HuH-7 (cell line): ENCODE data around the gene LMTK2.
A peak's percentile ranks its signal among the peaks of the same experiment; 100 is the strongest.

Source experiments
- DNase-seq: peaks from one replicate; pipeline ENCODE4 v3.0.0; 2011; ENCODE audit warnings: low spot score

Gene LMTK2

DNA sequence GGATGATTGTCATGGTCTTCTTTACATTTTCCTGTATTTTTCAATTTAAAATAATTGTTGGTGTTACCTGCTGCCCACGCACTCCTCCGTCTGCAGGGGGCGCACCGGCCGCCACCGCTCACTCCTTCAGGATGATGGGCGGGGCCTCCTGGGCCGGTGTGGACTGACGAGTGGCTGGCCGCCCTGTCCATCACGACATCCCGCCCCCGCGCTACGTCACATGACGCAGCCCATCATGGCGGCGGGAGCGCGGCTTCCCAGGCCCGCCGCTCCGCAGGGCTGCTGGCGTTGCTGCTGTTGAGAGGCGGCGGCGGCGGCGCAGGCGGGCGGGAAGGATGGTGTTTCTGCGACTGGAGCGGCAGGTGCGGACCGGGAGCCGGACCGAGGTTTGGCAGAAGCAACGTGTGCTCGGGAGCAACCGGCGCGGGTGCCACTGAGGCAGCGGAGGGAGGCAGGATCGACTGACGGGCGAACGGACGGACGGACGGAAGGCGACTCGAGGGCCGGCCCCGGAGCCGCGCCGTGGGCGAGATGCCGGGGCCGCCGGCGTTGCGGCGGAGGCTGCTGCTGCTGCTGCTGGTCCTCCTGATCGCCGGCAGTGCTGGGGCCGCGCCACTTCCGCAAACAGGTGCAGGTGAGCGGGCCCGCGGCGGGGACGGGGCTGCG lies at the start of gene LMTK2:
LMTK2 (plus strand) TSS at position 216 of the 666 bp plus-strand sequence; CDS start at position 532, 316 bp downstream.
- peak; percentile 83 for DNase-seq

DNA sequence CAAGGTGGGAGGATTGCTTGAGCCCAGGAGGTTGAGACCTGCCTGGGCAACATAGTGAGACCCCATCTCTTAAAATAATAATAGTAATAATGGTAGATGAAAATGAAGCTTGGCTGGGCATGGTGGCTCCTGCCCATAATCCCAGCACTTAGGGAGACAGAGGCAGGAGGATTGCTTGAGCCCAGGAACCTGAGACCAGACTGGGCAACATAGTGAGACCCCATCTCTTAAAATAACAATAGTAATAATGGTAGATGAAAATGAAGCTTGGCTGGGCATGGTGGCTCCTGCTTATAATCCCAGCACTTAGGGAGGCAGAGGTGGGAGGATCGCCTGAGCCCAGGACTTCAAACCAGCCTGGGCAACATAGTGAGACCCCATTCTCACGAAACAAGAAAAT lies 49.5 kb upstream of the LMTK2 start:
- DNase-seq, result no peak

DNA sequence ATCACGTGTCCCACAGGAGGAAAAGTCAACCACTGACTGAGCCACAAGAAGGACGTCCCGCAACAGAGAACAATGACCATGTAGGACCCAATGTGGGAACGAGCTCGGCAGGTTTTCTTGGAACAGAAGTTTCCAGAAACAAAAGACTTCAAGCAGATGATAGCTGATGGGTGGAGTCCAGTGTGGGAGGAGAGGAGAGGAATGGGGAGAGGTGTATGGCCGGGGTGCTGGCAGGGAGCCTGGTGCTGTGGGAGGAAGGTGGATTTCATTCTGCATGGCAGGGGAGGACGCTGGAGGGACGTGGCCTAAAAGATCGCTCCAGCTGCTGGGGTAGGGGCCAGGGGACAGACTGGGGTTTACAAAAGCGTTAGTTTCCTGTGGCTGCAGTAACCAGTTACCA lies 48.5 kb upstream of the LMTK2 start:
- DNase-seq, result no peak

GRCh38 chr7:98064233-98064632 lies 42.4 kb upstream of the LMTK2 start:
- DNase-seq, result no peak

DNA sequence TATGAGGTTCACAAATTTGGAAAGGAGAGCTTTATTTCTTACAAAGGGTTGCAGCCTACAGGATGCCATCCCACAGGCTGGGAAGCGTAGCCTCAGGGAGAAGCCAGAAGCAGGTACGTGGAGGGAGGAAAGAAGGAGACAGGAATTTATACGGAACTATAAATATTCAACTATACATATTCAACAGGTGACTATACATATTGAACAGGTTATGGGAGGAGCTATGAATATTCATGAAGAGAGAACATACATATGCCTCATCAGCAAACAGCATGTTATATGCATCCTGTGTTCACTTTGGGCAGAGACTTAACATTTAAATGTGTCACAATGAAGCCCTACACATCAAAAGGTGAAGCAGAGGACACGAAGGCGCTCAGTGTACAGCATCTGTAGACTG lies 40.5 kb upstream of the LMTK2 start:
- no peak for DNase-seq

DNA sequence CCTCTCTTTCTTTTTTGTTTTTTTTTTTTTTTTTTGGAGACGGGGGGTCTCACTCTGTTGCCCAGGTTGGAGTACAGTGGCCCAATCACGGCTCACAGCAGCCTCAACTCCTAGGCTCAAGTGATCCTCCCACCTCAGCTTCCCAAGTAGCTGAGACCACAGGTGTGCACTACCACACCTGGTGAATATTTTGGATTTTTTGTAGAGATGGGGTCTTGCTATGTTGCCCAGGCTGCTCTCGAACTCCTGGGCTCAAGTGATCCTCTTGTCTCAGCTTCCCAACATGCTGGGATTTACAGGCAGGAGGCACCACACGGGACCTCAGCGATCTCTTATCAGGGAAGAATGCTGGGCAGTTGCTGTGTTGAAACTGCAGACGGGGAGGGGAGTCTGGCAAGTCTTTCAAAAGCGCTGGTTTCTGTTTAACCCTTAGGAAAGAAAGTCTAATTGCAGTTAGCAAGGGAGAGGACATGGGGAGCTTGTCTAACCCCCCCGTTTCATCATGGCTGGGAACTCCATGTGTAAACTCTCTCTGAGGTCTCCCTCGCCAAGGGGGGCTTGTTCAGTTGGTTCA lies 39.6 kb upstream of the LMTK2 start:
- DNase-seq, result peak; percentile 37

DNA sequence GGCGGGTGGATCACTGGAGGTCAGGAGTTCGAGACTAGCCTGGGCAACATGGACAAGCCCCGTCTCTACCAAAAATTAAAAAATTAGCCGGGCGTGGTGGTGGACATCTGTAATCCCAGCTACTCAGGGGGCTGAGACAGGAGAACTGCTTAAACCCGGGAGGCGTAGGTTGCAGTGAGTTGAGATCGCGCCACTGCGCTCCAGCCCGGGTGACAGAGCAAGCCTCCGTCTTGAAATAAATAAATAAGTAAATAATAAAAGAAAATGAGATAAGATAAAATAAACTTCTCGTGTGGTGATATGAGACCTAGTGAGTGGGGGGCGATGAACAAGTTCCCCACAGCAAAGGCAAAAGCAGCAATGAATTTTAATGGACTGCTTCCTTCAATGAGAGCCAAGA lies 33.6 kb upstream of the LMTK2 start:
- no peak for DNase-seq

DNA sequence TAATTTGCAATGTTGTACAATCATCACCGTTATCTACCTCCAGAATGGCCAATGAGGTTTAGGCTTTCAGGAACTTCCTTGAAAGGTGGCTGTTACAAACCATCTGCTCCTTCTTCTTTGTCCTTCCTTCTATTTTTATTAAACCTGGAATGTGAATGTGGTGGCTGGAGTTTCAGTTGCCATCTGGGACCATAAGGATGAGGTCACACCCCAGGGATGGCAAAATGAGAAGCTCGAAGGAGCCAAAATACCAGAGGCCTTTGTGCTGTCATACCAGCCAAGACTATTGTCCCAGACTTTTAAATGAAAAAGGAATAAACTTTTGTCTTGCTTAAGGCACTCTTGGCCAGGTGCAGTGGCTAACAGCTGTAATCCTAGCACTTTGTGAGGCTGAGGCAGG lies 30.9 kb upstream of the LMTK2 start:
- DNase-seq, result no peak

- no peak for DNase-seq
Observed at GRCh38 chr7:98077762-98078161, 28.9 kb upstream of the LMTK2 start.

DNA sequence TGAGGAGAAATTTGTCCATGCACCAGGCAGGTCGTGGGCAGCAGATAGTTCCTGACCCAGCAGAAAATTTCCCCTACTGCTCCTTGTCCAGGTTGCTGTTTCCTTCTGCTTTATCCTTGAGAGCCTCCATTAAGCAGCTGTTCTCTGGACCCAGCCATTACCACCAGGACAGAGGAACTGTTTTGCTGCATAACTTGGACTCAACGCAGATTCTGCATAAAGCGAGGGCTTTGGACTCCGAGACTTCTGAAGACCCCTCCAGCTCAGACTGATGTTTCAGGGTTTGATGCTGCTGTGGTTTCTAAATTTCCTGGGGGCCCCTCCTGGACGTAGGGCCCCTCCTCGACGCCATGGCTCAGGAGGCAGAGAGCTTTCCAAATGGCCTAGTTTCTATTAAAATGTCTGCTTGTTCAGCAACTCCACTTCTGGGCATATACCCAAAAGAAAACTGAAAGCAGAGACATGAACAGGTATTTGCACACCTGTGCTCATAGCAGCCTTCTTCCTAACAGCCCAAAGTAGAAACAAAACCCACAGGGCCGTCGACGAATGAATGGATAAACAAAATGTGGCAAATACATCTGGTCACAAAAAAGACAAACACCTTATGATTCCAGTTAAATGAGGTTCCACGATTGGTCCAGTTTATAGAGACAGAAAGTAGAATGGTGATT lies 28.3 kb upstream of the LMTK2 start:
- no peak for DNase-seq

DNA sequence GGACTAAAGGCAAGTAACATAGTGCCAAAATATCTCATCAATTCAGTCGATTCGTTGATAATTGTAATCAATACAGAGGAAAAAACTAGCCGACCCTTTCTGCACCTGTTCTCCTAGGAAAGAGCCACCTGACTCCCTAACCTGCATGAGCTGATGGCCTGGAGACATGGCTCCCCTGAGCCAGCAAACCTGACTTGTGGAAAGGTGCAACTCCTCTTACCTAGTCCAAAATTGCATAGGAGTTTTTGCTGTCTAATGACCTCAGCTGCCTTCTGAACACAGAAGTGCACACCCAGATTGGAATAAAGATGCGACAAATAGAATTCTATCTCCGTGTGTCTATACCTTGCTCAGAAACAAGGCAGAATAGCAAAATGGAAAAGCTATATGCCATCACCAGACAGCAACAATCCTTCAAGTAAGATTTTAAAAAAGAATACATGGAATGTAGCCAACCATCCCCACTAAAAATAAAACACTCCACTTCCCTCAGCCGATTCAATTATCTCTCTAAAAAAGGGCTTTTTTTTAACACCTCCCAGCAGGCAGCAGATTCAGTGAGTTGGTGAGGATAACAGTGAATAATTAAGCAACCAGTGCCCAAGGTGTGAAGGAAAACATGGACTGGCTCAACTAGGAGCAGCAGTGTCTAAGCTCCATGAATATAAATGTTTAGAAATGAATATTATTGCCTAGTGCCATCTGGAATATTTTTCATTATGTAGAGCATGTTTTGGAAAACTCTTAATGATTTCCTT lies 26.6 kb upstream of the LMTK2 start:
- no peak for DNase-seq

- DNase-seq, result no peak
Observed at GRCh38 chr7:98081319-98081718, 25.3 kb upstream of the LMTK2 start.

GRCh38 chr7:98084631-98085030 lies 22.0 kb upstream of the LMTK2 start:
- no peak for DNase-seq

GRCh38 chr7:98085674-98086073 lies 21.0 kb upstream of the LMTK2 start:
- DNase-seq, result no peak

DNA sequence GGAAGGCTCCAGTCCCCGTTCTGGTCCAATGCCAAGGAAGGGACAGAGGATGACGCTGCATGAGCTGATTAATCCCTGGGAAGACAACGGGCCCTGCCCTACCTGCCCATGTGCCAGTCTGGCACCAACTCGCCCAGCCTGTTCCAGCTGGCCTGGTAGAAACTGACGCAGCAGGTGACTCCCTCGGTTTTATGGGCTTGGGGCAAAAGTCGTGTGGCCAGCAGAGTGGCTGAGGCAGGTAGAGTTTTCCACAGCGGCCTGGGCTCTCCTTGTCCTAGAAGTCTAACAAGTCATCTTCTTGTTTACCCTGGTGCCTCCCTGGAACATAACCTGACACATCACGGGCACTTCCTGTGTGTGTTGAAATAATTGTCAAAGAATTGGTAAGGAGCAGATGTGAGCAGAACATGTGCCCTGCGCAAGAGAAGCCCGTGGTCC lies 20.4 kb upstream of the LMTK2 start:
- DNase-seq, result no peak

DNA sequence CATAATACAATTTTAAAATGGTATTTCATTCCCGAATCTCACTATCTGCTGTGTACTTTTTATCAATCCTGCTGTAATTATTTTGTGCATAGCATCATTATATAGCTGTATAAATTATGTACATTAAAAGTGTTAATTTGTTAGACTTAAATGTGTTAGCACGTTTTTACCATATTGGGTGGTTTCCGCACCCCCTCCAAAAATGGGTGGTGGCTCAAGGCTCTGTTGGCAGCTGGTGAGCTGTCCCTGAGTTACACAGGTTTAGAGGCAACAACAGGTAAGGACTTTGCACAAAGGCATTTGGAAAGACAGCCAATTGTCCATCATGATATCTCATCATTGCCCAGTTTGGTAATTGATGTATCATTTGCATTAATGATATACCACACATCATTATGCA lies 18.6 kb upstream of the LMTK2 start:
- no peak for DNase-seq

GRCh38 chr7:98090116-98090515 lies 16.5 kb upstream of the LMTK2 start:
- DNase-seq, result no peak

DNA sequence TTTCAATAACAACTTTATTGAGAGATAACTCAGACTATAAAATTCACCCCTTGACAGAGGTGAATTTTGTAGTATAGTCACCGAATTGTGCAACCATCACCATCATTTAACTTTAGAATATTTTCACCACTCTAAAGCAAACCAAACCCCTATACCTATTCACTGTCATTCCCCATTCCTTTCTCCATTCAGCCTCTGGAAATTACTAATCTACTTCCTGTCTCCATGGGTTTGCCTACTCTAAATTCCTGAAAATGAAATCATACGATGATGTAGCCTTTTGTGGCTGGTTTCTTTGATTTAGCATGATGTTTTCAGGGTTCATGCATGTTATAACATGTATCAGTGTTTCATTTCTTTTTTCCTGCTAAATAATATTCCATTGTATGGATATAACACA lies 15.6 kb upstream of the LMTK2 start:
- no peak for DNase-seq

DNA sequence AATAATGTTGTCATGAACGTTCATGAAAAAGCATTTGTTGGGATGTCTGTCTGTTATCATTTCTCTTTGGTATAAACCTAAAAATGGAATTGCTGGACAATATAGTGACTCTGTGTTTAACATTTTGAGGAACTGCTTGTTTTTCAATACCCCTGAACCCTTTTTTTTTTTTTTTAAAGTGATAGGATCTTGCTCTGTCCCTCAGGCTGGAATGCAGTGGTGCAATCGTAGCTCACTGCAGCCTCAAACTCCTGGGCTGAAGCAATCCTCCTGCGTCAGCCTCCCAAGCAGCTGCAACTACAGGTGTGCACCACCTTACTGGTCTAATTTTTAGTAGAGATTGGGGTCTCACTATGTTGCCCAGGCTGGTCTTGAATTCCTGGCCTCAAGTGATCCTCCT lies 15.1 kb upstream of the LMTK2 start:
- no peak for DNase-seq

DNA sequence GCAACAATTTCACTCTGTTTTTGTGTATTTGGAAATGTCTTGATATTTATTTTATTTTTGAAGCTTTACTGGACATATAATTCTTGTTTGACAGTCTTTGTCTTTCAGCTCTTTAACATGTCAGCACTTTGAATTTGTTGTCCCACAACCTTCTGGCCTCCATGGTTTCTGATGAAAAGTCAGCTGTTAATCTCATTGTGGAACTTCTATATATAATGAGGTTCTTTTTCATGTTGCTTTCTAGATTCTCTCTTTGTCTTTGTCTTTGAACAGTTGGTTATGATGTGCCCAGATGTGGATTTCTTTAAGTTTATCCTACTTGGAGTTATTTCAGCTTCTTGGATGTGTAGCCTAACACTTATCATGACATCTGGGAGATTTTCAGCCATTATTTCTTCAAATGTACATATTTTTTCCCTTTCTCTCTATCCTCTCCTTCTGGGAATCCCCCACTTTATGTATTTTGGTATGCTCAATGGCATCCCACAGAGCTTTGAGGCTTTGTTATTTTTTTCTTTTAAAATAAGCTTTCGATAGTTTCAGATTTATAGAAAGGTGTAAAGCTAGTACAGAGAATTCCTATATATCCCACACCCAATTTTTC lies 9.5 kb upstream of the LMTK2 start:
- no peak for DNase-seq

- no peak for DNase-seq
Observed at GRCh38 chr7:98100088-98100487, 6.6 kb upstream of the LMTK2 start.

- no peak for DNase-seq
Observed at GRCh38 chr7:98102170-98102569, 4.5 kb upstream of the LMTK2 start.
